ENCODE measurements around the gene MRPL23.

MRPL23 gene

DNA sequence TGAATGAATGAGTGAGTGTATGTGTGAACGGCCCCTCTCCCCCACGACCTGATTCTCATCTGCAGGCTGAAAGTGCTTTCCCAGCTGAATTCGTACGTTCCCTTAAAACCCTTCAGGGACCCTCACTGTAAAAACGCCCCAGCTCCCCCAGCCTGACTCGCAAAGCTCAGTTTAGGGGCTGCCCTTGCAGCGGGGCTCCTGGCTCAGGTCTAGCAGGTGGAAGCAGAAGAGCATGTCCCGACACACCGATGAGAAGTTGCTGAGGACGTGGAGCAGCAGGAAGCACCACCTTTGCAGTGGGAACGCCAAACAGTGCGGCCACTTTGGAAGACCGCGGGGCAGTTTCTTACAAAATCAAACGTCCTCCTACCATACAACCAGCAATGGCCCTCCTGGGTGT is 3.6 kb upstream of the MRPL23 start:
- CTCF ChIA-PET = interaction anchor here (1.7 kb wide), 1 partner anchor 61 kb away, joined by 4 read pairs; no protein-coding TSS in a partner anchor

GRCh38 chr11:1943977-1944376 is 3.2 kb upstream of the MRPL23 start:
- TF ChIP-seq CTCF (IDR thresholded peaks at IDR 0.05; ENCODE audit: control extremely low read depth, extremely low read depth, low read depth, missing control alignments) = no peak
- ChIA-PET CTCF (interaction anchor here (1.7 kb wide), 1 partner anchor 61 kb away, joined by 4 read pairs; no protein-coding TSS in a partner anchor), POLR2A (no interaction called here)
- DNase-seq (ENCODE audit: extremely low spot score) = no peak

More for the DNA sequence above, 3.6 kb upstream of the MRPL23 start:
- DNase-seq (ENCODE audit: extremely low spot score) = no peak
- no peak for TF ChIP-seq CTCF (IDR thresholded peaks at IDR 0.05; ENCODE audit: control extremely low read depth, extremely low read depth, low read depth, missing control alignments)
- POLR2A ChIA-PET = no interaction called here

- no peak for DNase-seq (ENCODE audit: extremely low spot score)
- ChIA-PET POLR2A (no interaction called here), CTCF (interaction anchor here (0.8 to 10.0 kb wide), 16 partner anchors 8 to 253 kb away, joined by 3 to 55 read pairs (median 6); partner anchors contain the start of gene LSP1)
- no peak for TF ChIP-seq CTCF (IDR thresholded peaks at IDR 0.05; ENCODE audit: control extremely low read depth, extremely low read depth, low read depth, missing control alignments)
These were observed 583 bp downstream of the MRPL23 start for GRCh38 chr11:1947592-1948237.

GRCh38 chr11:1948389-1948788 is 1.3 kb downstream of the MRPL23 start:
- no peak for TF ChIP-seq CTCF (IDR thresholded peaks at IDR 0.05; ENCODE audit: control extremely low read depth, extremely low read depth, low read depth, missing control alignments)
- no peak for DNase-seq (ENCODE audit: extremely low spot score)
- ChIA-PET CTCF (interaction anchor here (0.8 to 10.0 kb wide), 13 partner anchors 42 to 254 kb away, joined by 3 to 55 read pairs (median 7); partner anchors contain the start of gene LSP1), POLR2A (no interaction called here)

- no peak for TF ChIP-seq CTCF (IDR thresholded peaks at IDR 0.05; ENCODE audit: control extremely low read depth, extremely low read depth, low read depth, missing control alignments)
- no peak for DNase-seq (ENCODE audit: extremely low spot score)
- CTCF ChIA-PET = interaction anchor here (1.2 to 10.0 kb wide), 10 partner anchors 10 to 255 kb away, joined by 3 to 55 read pairs (median 7); no protein-coding TSS in a partner anchor
- POLR2A ChIA-PET = no interaction called here
These were observed 2.2 kb downstream of the MRPL23 start for GRCh38 chr11:1949302-1949701.

DNA sequence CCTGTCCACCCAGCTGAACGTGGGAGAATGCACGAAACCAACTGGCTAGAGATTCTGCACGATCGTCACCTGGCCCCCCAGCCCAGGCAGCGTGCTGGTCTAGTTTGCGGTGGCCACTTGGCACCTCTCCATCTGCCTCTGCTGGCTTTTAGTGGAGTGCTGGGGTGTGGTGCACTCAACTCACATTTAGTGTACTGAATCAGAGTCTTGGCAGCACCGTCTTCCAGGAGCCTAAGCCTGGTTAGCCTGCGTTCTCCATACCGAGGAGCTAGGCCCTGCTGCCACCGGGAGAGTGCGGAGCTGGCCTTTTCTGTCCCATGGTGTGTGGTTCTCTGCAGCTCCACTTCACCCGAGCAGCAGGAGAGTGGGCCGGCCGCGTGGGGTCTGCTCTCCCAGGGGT is 2.8 kb downstream of the MRPL23 start:
- ChIA-PET POLR2A (no interaction called here), CTCF (interaction anchor here (0.8 to 10.0 kb wide), 11 partner anchors 10 to 256 kb away, joined by 3 to 55 read pairs (median 7); no protein-coding TSS in a partner anchor)
- TF ChIP-seq CTCF (IDR thresholded peaks at IDR 0.05; ENCODE audit: control extremely low read depth, extremely low read depth, low read depth, missing control alignments) = no peak
- no peak for DNase-seq (ENCODE audit: extremely low spot score)
